Glutamatergic neuron (in vitro differentiated cells): Measurements from ENCODE around the gene MDM1. TPM values are rescaled to one million over a fixed set of nuclear protein-coding genes. Genes with fewer than 3 reads are reported as not detected.

Source experiments
- DNase-seq: peaks from one replicate; pipeline ENCODE4 v3.0.0; 2022
- H3K27ac Mint-ChIP-seq: one replicate; pipeline ENCODE4 v1.8.0; 2020; ENCODE audit warnings: mild to moderate bottlenecking, mixed read lengths, inconsistent platforms; ENCODE audit not compliant: unreplicated experiment
- H3K27me3 Mint-ChIP-seq: one replicate; pipeline ENCODE4 v1.8.0; 2020; ENCODE audit warnings: mild to moderate bottlenecking, moderate library complexity, mixed read lengths, inconsistent platforms; ENCODE audit not compliant: unreplicated experiment
- H3K36me3 Mint-ChIP-seq: one replicate; pipeline ENCODE4 v1.8.0; 2020; ENCODE audit warnings: mild to moderate bottlenecking, mixed read lengths, inconsistent platforms; ENCODE audit not compliant: unreplicated experiment
- H3K4me1 Mint-ChIP-seq: one replicate; pipeline ENCODE4 v1.8.0; 2020; ENCODE audit warnings: mild to moderate bottlenecking, low read depth, mixed read lengths, inconsistent platforms; ENCODE audit not compliant: unreplicated experiment
- H3K4me3 Mint-ChIP-seq: one replicate; pipeline ENCODE4 v1.8.0; 2020; ENCODE audit warnings: mild to moderate bottlenecking, mixed read lengths, inconsistent platforms; ENCODE audit not compliant: unreplicated experiment
- H3K9me3 Mint-ChIP-seq: one replicate; pipeline ENCODE4 v1.8.0; 2020; ENCODE audit warnings: mild to moderate bottlenecking, moderate library complexity, mixed read lengths, inconsistent platforms; ENCODE audit not compliant: unreplicated experiment
- CTCF ChIP-seq: fragments of 200-600 bp; sonication (generic); IDR thresholded peaks from one replicate; pipeline ENCODE4 v1.5.0; 2021; ENCODE audit not compliant: partially characterized antibody, unreplicated experiment
- total RNA-seq: library from RNA; stranded (reverse); fragmentation: NEBNext Ultra II Directional; extraction: Animal tissue kit (Norgen Biotek cat#: 25700); gene quantifications from one replicate; pipeline ENCODE4 v1.2.1, GENCODE V29; 2021; ENCODE audit not compliant: unreplicated experiment

MDM1 gene
- total RNA-seq, 1 donor from 2014 or later, result 7.9 TPM

- no peak for DNase-seq
- Mint-ChIP-seq H3K9me3 (peaks cover 4% of the 10 kb centered on the region), H3K4me1 (peaks cover 14% of the 10 kb centered on the region), H3K27me3 (no peaks in the 10 kb centered on the region), H3K36me3 (no peaks in the 10 kb centered on the region), H3K4me3 (no peak overlapping the region), H3K27ac (peak overlapping the region; percentile 59)
- no peak for TF ChIP-seq CTCF
Observed at GRCh38 chr12:68349220-68349621, 17.1 kb upstream of the MDM1 start.

GRCh38 chr12:68348419-68348818, 16.3 kb upstream of the MDM1 start:
- Mint-ChIP-seq H3K36me3 (no peaks in the 10 kb centered on the region), H3K4me1 (peaks cover 14% of the 10 kb centered on the region), H3K27me3 (no peaks in the 10 kb centered on the region), H3K4me3 (no peak overlapping the region), H3K9me3 (peaks cover 4% of the 10 kb centered on the region), H3K27ac (no peak overlapping the region)
- no peak for TF ChIP-seq CTCF
- no peak for DNase-seq

GRCh38 chr12:68345763-68346162, 13.6 kb upstream of the MDM1 start:
- no peak for TF ChIP-seq CTCF
- H3K4me3 Mint-ChIP-seq, result no peak overlapping the region
- H3K27me3 Mint-ChIP-seq, result no peaks in the 10 kb centered on the region
- peaks cover 21% of the 10 kb centered on the region for H3K4me1 Mint-ChIP-seq
- H3K36me3 Mint-ChIP-seq, result no peaks in the 10 kb centered on the region
- H3K9me3 Mint-ChIP-seq, result peaks cover 1% of the 10 kb centered on the region
- no peak for DNase-seq
- H3K27ac Mint-ChIP-seq, result no peak overlapping the region

GRCh38 chr12:68344126-68344525, 12.0 kb upstream of the MDM1 start:
- no peak overlapping the region for H3K27ac Mint-ChIP-seq
- peaks cover 10% of the 10 kb centered on the region for H3K4me1 Mint-ChIP-seq
- no peak for DNase-seq
- H3K9me3 Mint-ChIP-seq, result peaks cover 1% of the 10 kb centered on the region
- no peak for TF ChIP-seq CTCF
- H3K4me3 Mint-ChIP-seq, result no peak overlapping the region
- no peaks in the 10 kb centered on the region for H3K36me3 Mint-ChIP-seq
- H3K27me3 Mint-ChIP-seq, result no peaks in the 10 kb centered on the region

- peak overlapping the region; percentile 45 for H3K27ac Mint-ChIP-seq
- H3K4me1 Mint-ChIP-seq, result peaks cover 8% of the 10 kb centered on the region
- H3K36me3 Mint-ChIP-seq, result no peaks in the 10 kb centered on the region
- no peak for TF ChIP-seq CTCF
- DNase-seq, result no peak
- no peak overlapping the region for H3K4me3 Mint-ChIP-seq
- H3K27me3 Mint-ChIP-seq, result no peaks in the 10 kb centered on the region
- peaks cover 1% of the 10 kb centered on the region for H3K9me3 Mint-ChIP-seq
Observed at GRCh38 chr12:68342966-68343365, 10.8 kb upstream of the MDM1 start.
